AG04450 (cell line): ENCODE measurements around the gene TEX54. TPM values are rescaled to one million over a fixed set of nuclear protein-coding genes. Genes with fewer than 3 reads are reported as not detected.
"Not testable (repeated sequence)": the region's sequence is repeated elsewhere in the genome, so short reads cannot be mapped to it uniquely, and the experiment has no call there.

Experiments used
- CTCF ChIA-PET: fragments of 300-600, 350-600 bp; formaldehyde crosslinking; extraction: SDS; loops from one replicate; lab custom pipeline; 2022; ENCODE audit warnings: antibody characterized with exemption, inconsistent platforms; lab: Charles Lee
- POLR2A ChIA-PET: fragments of 350-600 bp; formaldehyde crosslinking; extraction: SDS; loops from one replicate; lab custom pipeline; 2021; ENCODE audit warnings: antibody characterized with exemption, inconsistent platforms; lab: Yijun Ruan, JAX
- DNase-seq: peaks from one replicate; pipeline ENCODE4 v3.0.0-alpha.2; 2011; ENCODE audit warnings: low read depth, low spot score
- H3K27ac ChIP-seq: one replicate; pipeline ENCODE4 v1.5.1; 2012; ENCODE audit warnings: low read depth, low read length, control low read depth
- H3K27me3 ChIP-seq: one replicate; pipeline ENCODE4 v1.6.0; 2012; ENCODE audit warnings: low read length; ENCODE audit not compliant: control insufficient read depth, insufficient read depth
- H3K4me3 ChIP-seq: 2 replicates; pipeline ENCODE4 v1.5.1; 2011; ENCODE audit warnings: mild to moderate bottlenecking, low read depth, low read length, control low read depth
- H3K9me3 ChIP-seq: 2 replicates; pipeline ENCODE4 v1.5.1; 2012; ENCODE audit warnings: low read length; ENCODE audit not compliant: control insufficient read depth, insufficient read depth
- CTCF ChIP-seq: IDR thresholded peaks from 2 replicates; pipeline ENCODE4 v1.5.1; 2011; ENCODE audit warnings: low read depth, low read length, control low read depth, inconsistent platforms
- polyA plus RNA-seq: library from polyadenylated mRNA; depleted of rRNA; stranded (reverse); fragments of >200 nt; gene quantifications from 2 replicates; pipeline ENCODE4 v1.2.3, GENCODE V29; 2011

Gene TEX54
- polyA plus RNA-seq, 1 experiment = not detected

- no peak for DNase-seq
- Histone ChIP-seq H3K4me3 (no peak overlapping the region), H3K27ac (no peak overlapping the region), H3K9me3 (no peaks in the 10 kb centered on the region; the same call in 1 of the 2 replicates), H3K27me3 (no peaks in the 10 kb centered on the region)
- no peak for TF ChIP-seq CTCF
- ChIA-PET POLR2A (no interaction called here), CTCF (interaction anchor here (0.5 kb wide), 1 partner anchor 21 kb away, joined by 3 read pairs; no protein-coding TSS in a partner anchor)
Observed at GRCh38 chr11:62844154-62844553, 11.5 kb upstream of the TEX54 start.

- POLR2A ChIA-PET = no interaction called here
- H3K9me3 ChIP-seq = no peaks in the 10 kb centered on the region; the same call in 1 of the 2 replicates
- no peak overlapping the region for H3K4me3 ChIP-seq
- no peak for TF ChIP-seq CTCF
- no peaks in the 10 kb centered on the region for H3K27me3 ChIP-seq
- CTCF ChIA-PET = interaction anchor here (0.5 kb wide), 1 partner anchor 22 kb away, joined by 3 read pairs; no protein-coding TSS in a partner anchor
- peak overlapping the region; percentile 39 for H3K27ac ChIP-seq
- DNase-seq = no peak
Observed at GRCh38 chr11:62843466-62843865, 10.8 kb upstream of the TEX54 start.

- ChIA-PET CTCF (interaction anchor here (0.6 kb wide), 1 partner anchor 45 kb away, joined by 7 read pairs; no protein-coding TSS in a partner anchor), POLR2A (interaction anchor here (1.0 kb wide), 1 partner anchor 115 kb away, joined by 4 read pairs; the partner anchor contains the start of gene HNRNPUL2)
- not testable (repeated sequence) for DNase-seq, H3K4me3 ChIP-seq, H3K9me3 ChIP-seq, H3K27me3 ChIP-seq
- H3K27ac ChIP-seq = peak overlapping the region; percentile 97
Observed at GRCh38 chr11:62842891-62843290, 10.2 kb upstream of the TEX54 start.

- H3K9me3 ChIP-seq = no peaks in the 10 kb centered on the region; the same call in 1 of the 2 replicates
- peak overlapping the region; percentile 97 for H3K27ac ChIP-seq
- ChIA-PET POLR2A (interaction anchor here (0.6 to 3.0 kb wide), 13 partner anchors 12 to 268 kb away, joined by 3 to 172 read pairs (median 12); partner anchors contain the start of genes EEF1G, HNRNPUL2, LBHD1 and SLC3A2), CTCF (interaction anchor here (0.6 kb wide), 1 partner anchor 45 kb away, joined by 7 read pairs; no protein-coding TSS in a partner anchor)
- DNase-seq = no peak
- H3K4me3 ChIP-seq = peak overlapping the region; percentile 50
- no peak for TF ChIP-seq CTCF
- no peaks in the 10 kb centered on the region for H3K27me3 ChIP-seq
Observed at GRCh38 chr11:62842171-62842741, 9.6 kb upstream of the TEX54 start.

GRCh38 chr11:62841361-62842170, 8.9 kb upstream of the TEX54 start:
- TF ChIP-seq CTCF = no peak
- ChIA-PET POLR2A (interaction anchor here (0.5 to 3.0 kb wide), 53 partner anchors 9 to 1937 kb away, joined by 3 to 172 read pairs (median 5); partner anchors contain the start of genes B3GAT3, C11orf98, CSKMT and EEF1G), CTCF (no interaction called here)
- H3K27me3 ChIP-seq = no peaks in the 10 kb centered on the region
- peak overlapping the region; percentile 50 for H3K4me3 ChIP-seq
- peak overlapping the region; percentile 97 for H3K27ac ChIP-seq
- no peaks in the 10 kb centered on the region; the same call in 1 of the 2 replicates for H3K9me3 ChIP-seq
- peak; percentile 99 for DNase-seq

GRCh38 chr11:62840721-62841360, 8.2 kb upstream of the TEX54 start:
- CTCF ChIA-PET = not testable (repeated sequence)
- POLR2A ChIA-PET = interaction anchor here (0.5 to 3.0 kb wide), 55 partner anchors 8 to 1938 kb away, joined by 3 to 172 read pairs (median 5); partner anchors contain the start of genes B3GAT3, C11orf98, CSKMT and EEF1G
- DNase-seq = peak; percentile 62

More at GRCh38 chr11:62840721-62841360, 8.2 kb upstream of the TEX54 start:
- H3K27me3 ChIP-seq, H3K9me3 ChIP-seq: not testable (repeated sequence)
- Histone ChIP-seq H3K27ac (peak overlapping the region; percentile 97), H3K4me3 (peak overlapping the region; percentile 97)
